ENCODE measurements around the gene IL1A.

IL1A gene

DNA sequence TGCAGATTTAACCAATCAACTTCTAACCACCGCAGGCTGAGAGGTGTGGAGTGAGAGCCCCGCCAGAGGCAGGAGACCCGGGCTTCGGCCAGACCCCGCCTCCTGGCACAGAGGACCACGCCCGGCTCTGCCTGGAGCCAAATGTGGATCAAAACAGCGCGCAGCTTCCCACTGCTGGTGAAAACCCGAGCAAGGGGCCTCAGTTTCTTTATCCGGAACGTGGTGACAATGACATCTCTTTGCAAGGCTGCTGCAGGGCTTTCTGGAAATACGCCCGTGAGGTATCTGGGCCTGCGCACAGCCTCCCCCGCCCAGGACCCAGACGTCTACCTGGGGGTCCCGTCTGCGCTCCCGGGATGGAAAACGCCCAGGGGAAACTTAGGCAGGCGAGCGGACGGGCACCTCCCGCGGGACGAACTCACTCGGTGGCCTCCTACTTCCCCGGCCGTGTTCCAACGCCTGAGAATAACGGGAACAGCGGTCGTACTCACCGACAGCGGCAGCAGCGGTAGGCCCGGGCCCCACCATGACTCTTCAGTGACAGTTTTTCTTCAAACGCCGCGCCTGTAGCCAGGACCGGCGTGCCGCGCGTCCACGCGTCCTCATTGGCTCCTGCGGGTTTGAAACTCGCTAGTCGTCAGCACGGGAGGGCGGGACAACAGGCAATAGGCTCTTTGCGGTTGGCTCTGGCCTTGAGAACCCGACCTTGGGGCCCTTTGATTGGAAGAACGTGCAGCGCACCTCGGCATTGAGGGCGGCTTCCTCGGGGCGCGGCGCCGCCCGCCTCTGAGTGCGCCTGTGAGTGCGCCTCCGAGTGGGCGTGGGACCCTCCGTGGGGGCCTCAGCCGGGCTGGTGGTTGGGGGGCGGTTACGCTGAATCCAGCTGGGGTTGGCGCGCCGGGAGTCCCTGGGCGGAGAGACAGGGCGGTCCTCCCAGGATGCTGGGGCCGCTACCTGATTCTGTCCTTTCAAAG is 19.9 kb downstream of the IL1A start, which contains the start of gene CKAP2L:
Gene CKAP2L (minus strand): TSS at position 539 of the 974 bp plus-strand sequence. CDS start 11 bp downstream, at position 528.
- FAIRE-seq (peak; percentile 88), DNase-seq (ENCODE audit: low spot score) (peak; percentile 94)

DNA sequence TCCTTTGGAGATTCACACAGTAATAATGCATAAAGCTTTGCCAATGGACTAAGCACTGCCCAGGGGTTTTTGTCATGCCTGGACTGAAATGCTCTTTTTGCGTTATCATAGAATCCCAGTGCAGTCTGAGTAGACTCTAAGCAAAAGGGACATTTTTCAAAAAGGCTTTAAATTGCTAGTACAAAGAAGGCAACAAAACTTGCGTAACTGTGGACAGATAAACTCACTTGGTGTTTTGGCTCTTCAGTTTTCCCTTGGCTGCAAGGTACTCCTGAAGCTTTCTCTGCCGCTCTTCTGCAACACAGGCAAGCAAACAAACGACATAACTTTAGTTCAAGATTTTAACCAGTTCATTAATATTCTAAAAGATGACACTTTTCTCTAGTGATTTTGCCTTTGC is 22.0 kb downstream of the IL1A start:
- no peak for DNase-seq (ENCODE audit: low spot score)
- no peak for FAIRE-seq

DNA sequence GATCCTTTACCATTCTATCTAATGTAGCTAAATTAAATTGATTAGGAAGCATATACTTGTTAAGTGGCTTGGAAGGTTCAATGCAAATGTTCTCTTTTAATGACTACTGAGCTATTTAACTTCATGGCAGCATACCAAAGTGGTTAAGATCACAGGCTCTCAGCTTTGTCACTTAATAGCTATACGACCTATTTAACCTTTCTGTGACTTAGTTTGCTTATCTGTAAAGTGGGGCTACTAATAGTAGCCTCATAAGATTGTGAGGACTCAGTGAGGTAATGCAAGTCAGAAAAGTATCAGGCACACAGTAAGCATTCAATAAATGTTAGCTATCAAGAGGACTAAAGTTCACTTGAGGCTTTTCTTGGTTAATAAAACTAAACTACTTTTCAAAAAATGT is 24.1 kb downstream of the IL1A start:
- DNase-seq (ENCODE audit: low spot score) (no peak), FAIRE-seq (no peak)

DNA sequence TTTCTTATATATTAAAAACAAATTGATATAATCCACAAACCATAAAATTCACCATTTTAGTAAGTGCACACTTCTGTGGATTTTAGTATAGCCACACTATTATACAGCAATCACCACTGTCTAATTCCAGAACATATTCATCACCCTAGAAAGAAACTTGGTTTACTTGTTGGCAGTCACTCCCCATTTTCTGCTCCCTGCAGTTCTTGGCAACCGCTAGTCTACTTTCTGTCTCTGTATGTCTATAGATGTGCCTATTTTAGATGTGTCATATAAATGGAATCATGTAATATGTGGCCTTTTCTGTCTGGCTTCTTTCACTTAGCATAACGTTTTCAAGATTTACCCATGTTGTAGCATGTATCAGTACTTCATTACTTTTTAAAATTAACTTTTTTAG is 25.6 kb downstream of the IL1A start:
- no peak for FAIRE-seq

DNA sequence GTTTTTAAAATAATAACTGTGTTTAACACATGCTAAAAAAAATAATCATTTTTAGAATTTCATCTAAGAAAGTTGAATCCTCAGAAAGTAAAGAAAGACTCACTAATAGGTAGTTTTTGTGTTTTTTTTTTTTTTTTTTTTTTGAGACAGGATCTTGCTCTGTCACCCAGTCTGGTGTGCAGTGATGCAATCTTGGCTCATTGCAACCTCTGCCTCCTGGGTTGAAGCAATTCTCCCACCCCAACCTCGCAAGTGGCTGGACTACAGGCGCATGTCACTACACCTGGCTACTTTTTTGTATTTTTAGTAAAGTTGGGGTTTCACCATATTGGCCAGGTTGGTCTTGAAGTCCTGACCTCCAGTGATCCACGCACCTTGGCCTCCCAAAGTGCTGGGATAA is 27.0 kb downstream of the IL1A start:
- DNase-seq (ENCODE audit: low spot score) (no peak), FAIRE-seq (no peak)

More for the DNA sequence above, 25.6 kb downstream of the IL1A start:
- no peak for DNase-seq (ENCODE audit: low spot score)

DNA sequence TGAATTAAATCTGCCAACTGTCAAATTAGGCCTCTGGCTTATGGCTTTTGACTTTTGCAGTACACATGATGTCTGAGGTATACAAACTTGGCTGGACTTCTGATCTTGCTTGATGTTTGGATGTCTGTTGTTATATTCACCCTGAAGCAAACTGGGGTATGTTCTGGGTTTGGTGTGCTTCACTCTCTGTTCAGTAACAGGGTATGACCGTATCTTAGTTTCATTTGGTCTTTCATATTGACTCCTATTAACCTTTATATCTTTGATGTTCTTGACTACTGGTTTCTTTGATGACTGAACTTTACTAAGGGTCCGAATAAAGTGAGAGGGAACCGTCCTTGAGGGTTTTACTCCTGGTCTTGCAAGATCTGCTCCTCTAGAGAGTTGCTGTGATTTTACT is 28.1 kb downstream of the IL1A start:
- FAIRE-seq, result no peak

DNA sequence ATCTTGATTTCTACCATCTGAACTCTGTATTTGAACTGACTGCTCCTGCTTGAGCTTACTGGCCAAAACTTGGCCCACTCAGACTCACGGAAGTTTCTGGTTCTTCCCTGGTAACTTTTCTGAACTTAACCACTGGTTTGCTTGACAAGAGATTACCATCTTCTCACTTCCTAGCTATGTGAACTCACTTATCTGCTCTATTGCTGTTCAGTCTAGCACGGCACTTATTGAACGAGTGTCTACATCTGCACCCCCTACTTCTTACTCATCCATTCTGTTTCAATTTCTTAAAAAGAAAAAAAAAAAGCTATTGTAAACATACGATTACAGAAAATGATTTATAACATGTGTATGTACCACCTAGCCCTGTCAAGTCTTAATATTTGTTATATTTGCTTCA is 28.8 kb downstream of the IL1A start:
- FAIRE-seq (no peak), DNase-seq (ENCODE audit: low spot score) (no peak)

More for the DNA sequence above, 28.1 kb downstream of the IL1A start:
- DNase-seq (ENCODE audit: low spot score), result no peak

DNA sequence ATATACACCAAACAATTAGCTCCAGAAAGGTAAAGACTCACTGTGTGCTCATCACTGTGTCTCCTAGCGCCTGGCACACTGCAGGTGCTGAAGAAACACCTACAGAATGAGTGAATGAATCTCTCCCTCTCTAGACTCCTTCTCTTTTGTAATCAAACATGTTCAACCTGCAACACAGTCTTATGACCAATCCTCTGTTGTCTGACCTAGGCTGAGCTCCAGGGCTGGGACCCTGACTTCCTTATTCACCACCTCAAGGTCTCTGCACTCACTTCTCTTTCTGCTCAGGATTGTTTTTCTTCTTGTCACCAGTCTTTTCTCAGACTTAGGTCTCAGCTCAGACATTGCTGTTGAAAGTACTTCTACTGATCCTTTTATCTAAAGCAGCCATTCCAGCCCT is 29.7 kb downstream of the IL1A start:
- no peak for FAIRE-seq

DNA sequence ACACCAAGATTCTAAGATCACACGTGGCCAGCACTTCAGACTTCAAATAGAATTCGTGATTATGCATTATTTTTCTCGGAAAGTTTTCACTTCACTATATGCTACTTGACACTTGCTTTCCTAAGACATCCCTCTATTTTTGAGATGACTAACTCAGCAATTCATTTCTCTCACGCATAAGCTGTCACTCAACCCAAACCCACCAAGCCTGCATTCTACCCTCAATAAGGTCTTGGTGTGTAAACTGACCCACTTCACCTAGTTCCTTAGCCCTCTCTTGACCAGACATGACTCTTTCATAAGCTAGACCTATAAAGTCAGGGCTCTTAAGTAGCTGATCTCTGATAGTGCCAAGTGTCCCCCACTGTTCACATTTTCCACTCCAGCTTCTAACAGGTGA is 31.6 kb downstream of the IL1A start:
- no peak for FAIRE-seq
- no peak for DNase-seq (ENCODE audit: low spot score)

More for the DNA sequence above, 29.7 kb downstream of the IL1A start:
- no peak for DNase-seq (ENCODE audit: low spot score)

DNA sequence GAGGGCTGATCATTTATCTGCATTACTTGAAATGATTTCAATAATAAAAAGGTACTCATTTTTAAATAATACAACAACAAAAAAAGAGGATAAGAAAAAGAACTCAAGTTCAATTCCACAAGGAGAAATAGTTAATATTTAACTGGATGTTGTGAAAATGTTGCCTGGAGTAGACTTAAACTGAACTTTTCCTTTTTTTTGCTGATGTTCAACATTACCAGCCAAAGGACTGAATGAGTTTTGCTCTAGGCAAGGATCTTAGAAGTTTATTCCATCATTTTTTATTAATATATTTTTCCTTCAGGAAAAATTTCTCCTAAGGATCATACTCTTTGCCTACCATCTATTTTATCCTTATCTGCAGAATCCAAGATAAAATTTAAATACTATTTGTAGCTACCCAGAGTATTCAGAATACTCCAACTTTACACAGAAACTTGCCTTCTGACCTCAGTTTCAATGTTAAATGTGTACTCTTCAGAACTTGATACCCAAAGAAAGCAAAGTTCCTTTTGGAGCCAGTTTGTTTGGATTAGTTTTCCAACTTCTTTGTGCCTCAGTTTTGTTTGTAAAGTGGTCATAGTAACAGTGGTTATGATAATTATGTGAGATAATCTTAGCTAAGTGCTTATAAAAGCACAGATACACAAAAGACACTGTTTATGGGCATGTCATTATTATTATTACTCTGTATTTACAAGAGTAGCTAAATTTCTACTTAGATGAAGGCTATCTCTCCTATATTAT is 32.7 kb downstream of the IL1A start:
- peak; percentile 61 for FAIRE-seq
- peak; percentile 11 for DNase-seq (ENCODE audit: low spot score)

DNA sequence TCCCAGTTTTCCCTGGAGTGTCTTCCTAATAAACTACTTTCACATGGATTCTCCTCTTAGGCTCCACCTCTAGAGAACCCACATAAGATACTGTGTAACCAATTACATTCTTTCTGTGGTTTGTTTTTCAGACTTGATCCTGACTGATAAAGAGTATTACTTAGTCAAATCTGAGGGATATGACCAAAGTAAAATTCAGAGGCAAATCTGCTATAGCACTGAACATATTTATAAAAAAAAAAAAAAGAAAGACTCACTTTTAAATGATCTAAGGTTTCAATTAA is 33.8 kb downstream of the IL1A start:
- FAIRE-seq (peak; percentile 52), DNase-seq (ENCODE audit: low spot score) (no peak)

DNA sequence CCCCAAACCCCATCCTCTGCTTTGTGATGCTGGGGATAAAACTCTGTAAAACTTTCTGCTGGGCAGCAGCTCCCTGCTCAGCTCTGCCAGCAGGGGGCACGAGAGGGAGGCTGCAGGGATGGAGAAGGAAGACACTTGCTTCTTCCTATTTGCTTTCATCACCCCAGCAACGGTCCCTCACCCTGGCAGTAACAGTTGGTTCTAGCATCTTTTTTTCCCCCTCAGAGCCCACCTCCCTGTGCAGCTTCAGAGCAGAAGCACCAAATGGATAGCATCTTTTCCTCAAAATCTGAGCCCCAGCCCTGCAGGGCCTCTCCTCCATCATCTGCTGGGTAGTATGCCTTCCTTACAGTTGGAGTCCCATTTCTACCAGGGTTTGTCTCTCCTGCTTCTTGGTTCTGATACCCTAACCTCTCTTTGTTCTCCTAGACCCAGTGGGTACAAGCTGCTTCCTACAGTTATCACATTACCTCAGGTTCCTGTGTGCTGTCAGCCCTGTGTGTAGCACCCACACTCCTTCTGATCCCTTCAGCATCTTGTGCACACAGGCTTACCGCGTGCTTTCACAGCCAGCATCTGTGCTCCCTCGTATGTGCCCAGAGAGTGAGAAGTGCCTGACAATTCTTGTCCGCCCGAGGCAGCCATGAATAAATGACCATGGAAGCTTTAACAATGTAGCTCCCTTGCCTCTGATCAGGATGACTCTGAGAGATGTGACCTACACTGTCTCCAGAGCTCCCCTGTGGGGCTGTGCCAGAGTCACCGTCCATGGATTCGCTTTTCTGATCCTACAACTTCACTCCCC is 34.3 kb downstream of the IL1A start:
- DNase-seq (ENCODE audit: low spot score), result peak; percentile 60
- FAIRE-seq, result no peak

DNA sequence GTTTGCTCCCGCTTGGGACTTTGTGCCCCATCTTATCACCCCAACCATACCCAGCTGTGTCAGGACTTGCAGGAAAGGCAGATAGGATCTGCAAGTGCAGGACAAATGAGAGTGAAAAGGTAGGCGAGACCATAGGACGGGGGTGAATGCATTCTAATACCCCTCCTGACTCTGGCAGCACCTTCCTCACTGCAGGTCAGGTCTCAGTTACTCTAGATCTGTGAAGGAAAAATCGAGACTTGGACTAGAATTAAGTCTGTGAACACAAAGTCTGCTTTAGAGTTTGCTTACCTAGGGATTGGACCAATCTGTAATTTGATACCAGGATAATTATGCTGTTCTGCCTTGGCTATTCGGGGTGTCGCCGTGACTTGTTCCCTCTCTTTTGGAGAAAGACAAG is 43.8 kb downstream of the IL1A start:
- FAIRE-seq, result no peak
- no peak for DNase-seq (ENCODE audit: low spot score)

DNA sequence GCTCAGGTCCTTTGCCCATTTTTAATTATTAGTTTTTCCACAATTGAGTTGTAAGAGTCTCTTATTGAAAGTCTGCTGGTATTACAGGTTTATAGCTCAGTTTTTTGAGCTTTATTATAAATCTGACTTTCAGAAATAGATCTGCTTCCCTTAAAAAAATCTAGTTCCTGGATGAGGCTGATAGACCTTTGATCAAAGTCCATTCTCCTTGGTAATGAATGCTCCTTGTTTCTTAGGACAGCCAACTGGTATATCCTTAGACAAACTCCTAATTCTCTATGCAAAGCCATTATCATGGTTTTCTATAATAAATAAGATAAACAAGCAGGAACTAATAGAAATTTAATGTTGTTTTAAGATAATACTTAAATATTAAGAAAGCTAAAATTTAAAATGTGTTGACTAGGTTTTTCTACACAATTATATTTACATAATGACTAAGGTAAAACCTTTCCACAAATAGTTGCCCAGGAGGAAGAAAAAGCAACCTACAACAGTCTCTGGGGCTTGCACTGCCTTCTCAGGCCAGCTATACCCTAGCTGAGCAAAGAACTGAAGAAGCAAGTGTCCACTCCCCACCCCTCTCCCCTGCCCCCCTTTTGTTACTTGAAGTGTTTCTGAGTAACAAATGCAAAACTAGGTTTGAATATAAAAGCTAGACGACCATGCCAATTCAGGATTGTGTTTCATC is 46.6 kb downstream of the IL1A start:
- DNase-seq (ENCODE audit: low spot score) (no peak), FAIRE-seq (no peak)

DNA sequence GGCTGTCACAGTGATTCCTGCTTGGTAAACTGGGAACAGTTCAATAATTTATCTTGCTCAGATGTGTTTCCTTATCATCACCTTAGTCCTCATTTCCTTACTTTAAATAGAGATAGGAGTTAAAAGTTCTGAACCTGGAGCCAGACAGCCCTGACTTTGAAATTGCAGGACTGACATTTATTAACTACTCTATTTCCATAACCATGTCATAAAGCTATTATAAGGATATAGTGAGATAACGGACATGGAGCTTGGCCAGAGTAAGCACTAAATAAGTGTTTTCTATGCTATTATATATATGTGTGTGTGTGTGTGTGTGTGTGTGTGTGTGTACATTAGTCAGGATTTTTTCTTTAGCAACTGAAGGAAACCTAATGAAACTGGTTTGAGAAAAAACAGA is 50.4 kb downstream of the IL1A start:
- FAIRE-seq, result no peak
- DNase-seq (ENCODE audit: low spot score), result no peak

DNA sequence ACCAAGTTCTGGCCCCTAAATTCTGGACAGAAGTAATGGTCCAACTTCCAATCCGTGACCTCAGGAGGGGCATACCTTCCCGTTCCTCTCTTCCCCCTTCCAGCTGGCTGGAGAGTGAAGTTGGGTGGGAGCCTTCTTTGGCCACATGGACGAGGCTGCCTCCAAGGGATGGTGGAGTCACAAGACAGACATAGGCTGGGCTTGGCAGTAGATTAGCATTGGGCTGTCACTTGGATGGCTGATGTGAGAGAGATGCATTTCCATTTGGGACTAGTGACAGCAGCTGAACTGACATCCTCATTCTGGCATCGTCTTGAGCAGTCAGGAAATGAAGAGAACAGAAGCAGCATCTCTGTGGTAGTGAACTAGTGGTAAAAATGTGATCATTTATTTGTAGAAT is 50.8 kb downstream of the IL1A start:
- no peak for DNase-seq (ENCODE audit: low spot score)
- FAIRE-seq, result no peak

DNA sequence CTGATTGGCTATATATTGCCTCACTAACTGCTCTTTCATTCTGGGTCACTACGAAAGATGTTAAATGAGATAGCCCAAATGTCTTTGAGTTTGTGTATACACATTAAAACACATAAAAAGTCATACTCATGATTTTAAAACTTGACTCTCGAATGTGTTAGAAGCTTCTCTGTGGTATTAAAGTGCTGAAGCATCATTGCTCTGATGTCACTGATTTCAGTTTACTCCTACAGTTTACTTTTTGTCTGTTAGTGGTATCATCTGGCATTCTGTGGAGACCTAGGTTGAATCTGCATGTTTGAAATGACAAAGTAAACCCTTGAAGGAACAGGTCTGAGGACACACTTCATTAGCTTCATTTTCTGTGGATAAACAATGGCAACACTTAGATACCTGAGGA is 52.8 kb downstream of the IL1A start:
- no peak for DNase-seq (ENCODE audit: low spot score)
- no peak for FAIRE-seq

DNA sequence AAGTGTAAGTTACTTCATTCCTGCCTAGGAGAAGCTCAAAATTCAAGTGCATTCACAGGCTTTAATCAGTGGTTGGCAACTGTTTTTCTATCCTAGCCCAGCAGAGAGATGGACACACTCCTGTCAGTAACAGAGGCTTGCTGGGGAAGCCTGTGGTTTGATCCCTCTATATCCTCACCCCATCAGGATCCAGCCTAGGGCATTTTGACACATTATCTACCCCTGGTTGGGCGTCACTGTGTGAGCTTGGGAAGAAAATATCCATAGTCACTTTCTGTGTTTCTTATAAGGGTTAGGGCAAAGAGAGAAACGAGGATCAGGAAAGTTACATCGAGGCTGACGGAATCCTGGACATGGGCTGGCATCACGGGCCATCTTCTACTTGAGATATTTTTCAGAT is 53.5 kb downstream of the IL1A start:
- no peak for FAIRE-seq
- no peak for DNase-seq (ENCODE audit: low spot score)

DNA sequence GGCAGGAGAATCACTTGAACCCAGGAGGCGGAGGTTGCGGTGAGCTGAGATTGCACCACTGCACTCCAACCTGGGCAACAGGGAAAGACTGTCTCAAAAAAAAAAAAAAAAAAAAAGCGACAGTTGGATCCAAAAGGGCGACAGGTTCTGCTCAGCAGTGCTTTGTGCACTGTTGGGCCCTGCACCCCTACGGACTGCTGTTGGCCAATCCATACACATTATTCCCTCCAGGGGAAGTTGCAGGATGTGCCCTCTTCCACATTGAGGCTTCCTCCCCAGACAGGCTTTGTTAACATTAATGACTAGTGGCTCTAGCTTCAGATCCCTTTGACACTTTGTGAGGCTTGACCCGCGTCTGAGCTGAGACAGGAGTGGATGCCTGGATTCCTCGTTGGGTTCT is 54.1 kb downstream of the IL1A start:
- DNase-seq (ENCODE audit: low spot score) (no peak), FAIRE-seq (no peak)

DNA sequence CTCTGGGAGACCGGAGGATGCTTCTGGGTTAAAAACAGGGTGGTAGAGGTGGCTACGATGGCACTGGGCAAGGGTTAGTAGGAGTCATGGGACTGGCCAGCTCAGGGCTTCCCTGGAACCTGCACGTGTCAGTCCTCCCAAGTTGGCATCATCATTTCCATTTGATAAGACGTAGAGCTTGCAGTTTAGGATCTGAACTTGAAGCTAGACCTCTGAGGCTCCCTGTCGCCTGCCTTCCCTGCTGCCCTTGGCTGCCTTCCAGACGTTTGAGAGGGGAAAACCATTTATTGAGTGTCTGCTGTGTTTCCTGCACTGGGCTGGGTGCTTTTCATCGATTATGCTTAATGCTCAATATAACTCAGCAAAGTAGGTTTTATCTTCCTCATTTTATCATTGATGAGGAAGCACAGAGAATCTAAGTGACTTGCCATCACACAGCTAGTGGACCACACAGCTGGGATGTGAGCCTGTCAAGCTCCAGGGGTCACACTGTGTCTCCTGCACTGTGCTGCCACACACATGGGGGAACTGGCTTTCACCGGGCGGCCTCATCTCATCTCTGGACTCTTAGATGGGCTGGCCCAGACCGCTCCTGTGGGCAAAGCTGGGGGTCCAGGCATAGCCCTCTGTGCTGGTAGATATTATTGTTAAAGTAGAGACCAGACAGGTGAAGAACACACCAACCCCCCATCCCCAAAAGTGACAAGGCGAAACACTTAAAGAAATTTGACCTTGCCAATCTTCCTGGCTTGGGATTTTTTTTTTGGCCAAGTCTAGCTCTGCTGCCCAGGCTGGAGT is 55.7 kb downstream of the IL1A start:
- FAIRE-seq, result no peak
- no peak for DNase-seq (ENCODE audit: low spot score)

DNA sequence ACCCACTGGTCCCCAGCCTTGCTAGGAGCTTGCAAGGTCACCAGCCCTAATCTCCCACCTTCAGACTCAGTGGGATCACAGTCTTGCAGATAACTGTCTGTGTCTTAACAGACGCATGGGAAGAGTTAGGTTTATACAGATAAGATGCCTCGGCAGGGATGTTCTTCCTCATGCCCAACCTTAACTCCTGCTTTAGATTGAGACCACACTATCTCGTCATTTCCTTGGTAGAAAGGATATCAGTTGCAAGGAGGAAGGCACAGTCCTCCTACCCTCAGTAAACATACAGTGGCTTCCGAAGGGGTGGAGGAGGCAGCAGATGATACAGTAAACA is 56.3 kb downstream of the IL1A start:
- DNase-seq (ENCODE audit: low spot score) (no peak), FAIRE-seq (no peak)
